ENCODE results near the gene MTIF2.
"Not testable (repeated sequence)": the region's sequence is repeated elsewhere in the genome, so short reads cannot be mapped to it uniquely, and the experiment has no call there.

Gene MTIF2

DNA sequence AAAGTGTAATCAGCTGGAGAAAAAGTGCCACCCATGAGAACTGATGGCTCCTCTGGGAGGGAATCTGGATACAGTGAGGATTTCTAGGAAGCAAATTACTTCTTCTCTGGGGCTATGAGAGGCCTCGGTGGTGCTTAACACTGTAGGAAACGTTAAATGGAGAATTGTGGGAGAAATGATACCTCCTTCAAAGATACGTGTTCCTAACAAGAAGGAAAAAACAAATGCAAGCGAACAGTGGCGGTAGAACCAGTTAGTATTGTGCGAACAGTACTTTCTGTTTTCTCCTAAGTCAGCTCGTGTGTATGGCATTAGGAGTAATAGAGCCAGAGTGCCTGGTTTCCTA lies 587 bp upstream of the MTIF2 start:
- TF ChIP-seq, protein P1, sequence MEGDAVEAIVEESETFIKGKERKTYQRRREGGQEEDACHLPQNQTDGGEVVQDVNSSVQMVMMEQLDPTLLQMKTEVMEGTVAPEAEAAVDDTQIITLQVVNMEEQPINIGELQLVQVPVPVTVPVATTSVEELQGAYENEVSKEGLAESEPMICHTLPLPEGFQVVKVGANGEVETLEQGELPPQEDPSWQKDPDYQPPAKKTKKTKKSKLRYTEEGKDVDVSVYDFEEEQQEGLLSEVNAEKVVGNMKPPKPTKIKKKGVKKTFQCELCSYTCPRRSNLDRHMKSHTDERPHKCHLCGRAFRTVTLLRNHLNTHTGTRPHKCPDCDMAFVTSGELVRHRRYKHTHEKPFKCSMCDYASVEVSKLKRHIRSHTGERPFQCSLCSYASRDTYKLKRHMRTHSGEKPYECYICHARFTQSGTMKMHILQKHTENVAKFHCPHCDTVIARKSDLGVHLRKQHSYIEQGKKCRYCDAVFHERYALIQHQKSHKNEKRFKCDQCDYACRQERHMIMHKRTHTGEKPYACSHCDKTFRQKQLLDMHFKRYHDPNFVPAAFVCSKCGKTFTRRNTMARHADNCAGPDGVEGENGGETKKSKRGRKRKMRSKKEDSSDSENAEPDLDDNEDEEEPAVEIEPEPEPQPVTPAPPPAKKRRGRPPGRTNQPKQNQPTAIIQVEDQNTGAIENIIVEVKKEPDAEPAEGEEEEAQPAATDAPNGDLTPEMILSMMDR (conservative IDR thresholded peaks at IDR 0.05; ENCODE audit: control insufficient read depth, insufficient read depth, low read depth, low read length) = no peak
- H3K4me3 ChIP-seq (ENCODE audit: control insufficient read depth, low read depth, low read length) = peak overlapping the region; percentile 96
- DNase-seq (ENCODE audit: low read depth) = peak; percentile 14

DNA sequence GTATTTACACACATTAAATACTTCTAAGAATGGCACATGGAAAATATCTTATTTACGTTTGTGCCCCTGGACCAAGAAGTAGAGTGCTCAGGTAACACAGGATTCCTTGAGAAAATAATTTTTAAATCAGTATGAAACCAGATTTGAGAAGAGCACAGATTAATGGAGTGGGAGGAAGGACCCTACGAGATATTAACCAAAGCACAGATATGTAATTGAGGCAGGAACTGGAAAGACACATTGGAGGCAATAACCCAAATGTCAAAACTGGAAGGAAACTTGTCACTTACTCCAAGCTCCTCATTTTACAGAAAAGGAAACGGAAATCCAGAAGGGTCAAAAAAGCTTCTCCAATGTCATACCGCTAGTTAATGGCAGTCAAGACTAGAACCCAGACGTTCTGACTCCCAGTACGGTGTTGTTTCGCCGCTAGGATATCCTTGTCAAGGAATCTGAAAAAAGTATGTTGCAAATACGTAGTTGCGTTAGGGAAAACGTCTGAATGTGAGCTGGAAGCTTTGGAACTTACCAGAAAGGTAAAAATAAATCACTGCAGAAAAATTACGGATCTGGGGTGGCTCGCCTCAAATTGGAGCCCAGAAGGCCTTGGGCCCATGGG lies 634 bp downstream of the MTIF2 start:
- H3K4me3 ChIP-seq (ENCODE audit: control insufficient read depth, low read depth, low read length) = peak overlapping the region; percentile 96
- DNase-seq (ENCODE audit: low read depth) = no peak
- TF ChIP-seq, protein P1 (conservative IDR thresholded peaks at IDR 0.05; ENCODE audit: control insufficient read depth, insufficient read depth, low read depth, low read length) = no peak

DNA sequence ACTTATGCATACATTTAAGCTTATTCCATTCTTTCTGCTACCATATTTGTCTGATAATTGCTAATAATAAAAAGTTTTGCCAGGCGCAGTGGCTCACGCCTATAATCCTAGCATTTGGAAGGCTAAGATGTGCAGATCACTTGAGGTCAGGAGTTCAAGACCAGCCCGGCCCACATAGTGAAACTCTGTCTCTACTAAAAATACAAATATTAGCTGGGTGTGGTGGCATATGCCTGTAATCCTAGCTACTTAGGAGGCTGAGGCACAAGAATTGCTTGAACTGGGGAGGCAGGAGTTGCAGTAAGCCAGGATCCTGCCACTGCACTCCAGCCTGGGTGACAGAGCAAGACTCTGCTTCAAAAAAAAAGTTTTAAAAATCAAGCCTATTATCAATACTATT lies 9.4 kb downstream of the MTIF2 start:
- not testable (repeated sequence) for DNase-seq (ENCODE audit: low read depth); H3K4me3 ChIP-seq (ENCODE audit: control insufficient read depth, low read depth, low read length)

DNA sequence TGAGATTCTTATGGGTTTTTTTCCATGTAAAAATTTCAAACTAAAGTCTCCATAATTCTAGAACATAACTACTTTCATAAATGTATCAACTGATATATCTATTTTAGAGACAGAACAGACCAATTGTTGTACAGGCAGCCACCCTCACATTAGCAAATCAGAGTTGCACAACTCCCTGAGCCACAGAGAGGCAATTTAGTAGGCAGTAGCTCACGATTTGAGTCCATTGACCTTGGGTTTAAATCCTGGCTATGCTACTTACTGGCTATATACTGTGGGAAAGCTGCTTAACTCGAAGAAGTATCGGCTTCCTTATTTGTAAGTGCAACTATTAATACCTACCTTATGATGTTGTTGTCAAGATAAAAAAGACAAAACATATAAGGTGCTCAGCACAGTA lies 16.2 kb downstream of the MTIF2 start:
- H3K4me3 ChIP-seq (ENCODE audit: control insufficient read depth, low read depth, low read length) = no peak overlapping the region
- TF ChIP-seq, protein P1 (conservative IDR thresholded peaks at IDR 0.05; ENCODE audit: control insufficient read depth, insufficient read depth, low read depth, low read length) = no peak
- DNase-seq (ENCODE audit: low read depth) = no peak

DNA sequence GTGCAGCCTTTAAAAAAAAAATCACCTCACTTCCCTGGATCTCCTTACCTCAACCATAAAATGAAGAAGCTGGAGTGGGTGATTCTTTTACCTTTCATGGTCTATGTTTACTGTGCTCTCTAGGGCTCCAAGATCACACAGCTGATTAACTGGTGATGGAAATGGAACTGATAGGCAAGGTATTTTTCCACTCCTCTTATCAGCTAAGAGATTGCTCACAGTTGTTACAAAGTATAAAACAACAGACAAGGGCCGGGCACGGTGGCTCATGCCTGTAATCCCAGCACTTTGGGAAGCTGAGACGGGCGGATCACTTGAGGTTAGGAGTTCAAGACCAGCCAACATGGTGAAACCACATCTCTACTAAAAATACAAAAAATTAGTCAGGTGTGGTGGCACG lies 22.0 kb downstream of the MTIF2 start:
- no peak for DNase-seq (ENCODE audit: low read depth)
- TF ChIP-seq, protein P1 (conservative IDR thresholded peaks at IDR 0.05; ENCODE audit: control insufficient read depth, insufficient read depth, low read depth, low read length) = no peak
- H3K4me3 ChIP-seq (ENCODE audit: control insufficient read depth, low read depth, low read length) = no peak overlapping the region

DNA sequence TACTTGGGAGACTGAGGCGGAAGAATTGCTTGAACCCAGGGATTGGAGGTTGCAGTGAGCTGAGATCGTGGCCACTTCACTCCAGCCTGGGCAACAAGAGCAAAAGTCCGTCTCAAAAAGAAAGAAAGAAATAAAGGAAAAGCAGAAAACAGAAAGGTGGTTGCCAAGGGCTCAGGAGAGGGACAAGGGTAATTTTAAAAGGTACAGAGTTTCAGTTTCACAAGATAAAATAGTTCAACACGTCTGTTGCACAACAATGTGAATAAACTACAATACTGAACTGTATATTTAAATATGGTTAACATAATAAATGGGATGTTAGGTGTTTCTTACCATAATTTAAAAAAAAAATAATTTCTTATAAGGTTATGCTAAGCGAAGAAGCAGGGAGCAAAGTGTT lies 23.6 kb downstream of the MTIF2 start:
- no peak for DNase-seq (ENCODE audit: low read depth)
- TF ChIP-seq, protein P1 (conservative IDR thresholded peaks at IDR 0.05; ENCODE audit: control insufficient read depth, insufficient read depth, low read depth, low read length) = no peak
- no peak overlapping the region for H3K4me3 ChIP-seq (ENCODE audit: control insufficient read depth, low read depth, low read length)

DNA sequence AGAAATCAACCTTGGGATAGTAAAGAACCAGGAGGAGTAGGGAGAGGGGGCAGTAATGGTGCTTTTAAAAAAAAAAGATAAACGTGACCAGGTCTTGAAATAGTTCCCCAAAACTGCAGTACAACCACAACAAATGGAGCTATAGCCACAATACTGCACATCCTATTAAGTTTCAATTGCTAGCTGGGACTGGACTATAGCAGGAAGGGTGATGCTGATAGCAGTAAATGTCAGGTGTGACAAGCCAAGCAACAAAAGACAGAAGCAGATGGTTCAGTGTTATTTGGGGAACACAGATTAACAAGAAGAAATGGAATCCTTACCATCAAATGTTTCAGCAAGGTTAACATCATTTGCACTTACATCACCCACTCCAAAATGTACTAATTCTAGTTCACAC lies 26.4 kb downstream of the MTIF2 start:
- no peak overlapping the region for H3K4me3 ChIP-seq (ENCODE audit: control insufficient read depth, low read depth, low read length)
- TF ChIP-seq, protein P1 (conservative IDR thresholded peaks at IDR 0.05; ENCODE audit: control insufficient read depth, insufficient read depth, low read depth, low read length) = no peak
- DNase-seq (ENCODE audit: low read depth) = no peak

DNA sequence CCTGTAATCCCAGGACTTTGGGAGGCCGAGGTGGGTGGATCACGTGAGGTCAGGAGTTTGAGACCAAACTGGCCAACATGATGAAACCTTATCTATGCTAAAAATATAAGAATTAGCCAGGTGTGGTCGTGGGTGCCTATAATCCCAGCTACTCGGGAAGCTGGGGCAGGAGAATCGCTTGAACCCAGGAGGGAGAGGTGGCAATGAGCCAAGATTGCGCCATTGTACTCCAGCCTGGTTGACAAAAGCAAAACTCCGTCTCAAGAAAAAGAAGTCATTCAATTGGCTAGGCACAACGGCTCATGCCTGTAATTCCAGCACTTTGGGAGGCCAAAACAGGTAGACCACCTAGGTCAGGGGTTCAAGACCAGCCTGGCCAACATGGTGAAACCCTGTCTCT lies 27.4 kb downstream of the MTIF2 start:
- DNase-seq (ENCODE audit: low read depth); H3K4me3 ChIP-seq (ENCODE audit: control insufficient read depth, low read depth, low read length): not testable (repeated sequence)
